ENCODE measurements around the gene OBSL1. TPM values are rescaled to one million over a fixed set of nuclear protein-coding genes. Genes with fewer than 3 reads are reported as not detected.
A peak's percentile ranks its signal among the peaks of the same experiment; 100 is the strongest.

The OBSL1 gene
- total and polyA plus RNA-seq, 4 donors, result 34.0 to 75.2 (median 64.0) TPM

DNA sequence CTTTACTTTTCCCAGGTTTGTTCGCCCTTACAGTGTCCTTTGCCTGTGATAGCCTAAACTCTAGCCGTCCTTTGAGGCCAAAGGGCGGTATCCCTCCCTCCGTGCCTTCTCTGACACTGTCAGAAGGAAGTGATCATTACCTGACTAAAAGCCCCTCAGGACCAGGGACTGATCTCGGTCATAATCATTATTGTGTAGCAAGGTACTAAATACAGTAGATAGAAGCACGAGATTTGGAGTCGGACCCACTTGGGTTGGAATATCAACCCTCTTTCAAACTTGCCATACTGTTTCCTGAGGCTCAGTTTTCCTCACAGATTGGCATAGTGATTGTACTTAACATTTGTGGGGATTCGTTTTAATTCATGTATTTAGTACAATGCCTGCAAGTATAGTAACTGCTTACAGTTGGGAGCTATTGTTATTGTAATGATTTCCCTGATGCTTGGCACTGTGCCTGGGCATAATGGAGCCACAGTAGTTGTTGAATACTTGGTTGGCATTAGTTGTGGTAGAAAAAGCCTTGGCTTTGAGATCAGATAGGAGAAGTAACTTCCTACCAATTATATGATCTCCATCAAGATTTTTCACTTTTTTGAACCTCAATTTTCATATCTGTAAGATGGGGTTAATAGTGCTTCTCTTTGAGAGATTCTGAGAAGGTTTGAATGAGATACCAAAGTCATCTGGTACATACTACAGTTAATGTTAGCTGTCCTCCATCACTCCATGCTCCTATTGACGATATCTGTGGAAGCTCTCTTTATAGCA, 27.2 kb upstream of the OBSL1 start:
- Histone ChIP-seq H3K9ac (ENCODE audit: insufficient read depth in 1 of 2, low read length in 2 of 2) (peak overlapping the region; percentile 78 to 99), H3K36me3 (ENCODE audit: control insufficient read depth in 4 of 4, insufficient read depth in 4 of 4, low read length in 4 of 4) (peaks cover 3 to 19% (median 13%) of the 10 kb centered on the region in 4 donors), H3K27me3 (ENCODE audit: control insufficient read depth in 3 of 3, insufficient read depth in 3 of 3, low read length in 2 of 3) (no peaks in the 10 kb centered on the region), H3K9me3 (ENCODE audit: control insufficient read depth in 4 of 4, insufficient read depth in 3 of 4, low read length in 3 of 4) (no peaks in the 10 kb centered on the region), H3K4me3 (peak overlapping the region; percentile 52), H3K27ac (ENCODE audit: low read depth in 1 of 2, low read length in 1 of 2) (peak overlapping the region; percentile 92 to 93), H3K4me1 (ENCODE audit: control insufficient read depth in 5 of 5, insufficient read depth in 5 of 5, low read length in 5 of 5) (peaks cover 0 to 32% (median 14%) of the 10 kb centered on the region in 5 donors)
- DNase-seq (no peak), ATAC-seq (ENCODE audit: insufficient read depth, low FRiP score) (no peak)
- TF ChIP-seq CTCF (IDR thresholded peaks at IDR 0.05; ENCODE audit: control extremely low read depth, extremely low read depth), result no peak
- 27 to 41% methylated on average over 9 of the region's 9 CpGs for WGBS, 2 donors

DNA sequence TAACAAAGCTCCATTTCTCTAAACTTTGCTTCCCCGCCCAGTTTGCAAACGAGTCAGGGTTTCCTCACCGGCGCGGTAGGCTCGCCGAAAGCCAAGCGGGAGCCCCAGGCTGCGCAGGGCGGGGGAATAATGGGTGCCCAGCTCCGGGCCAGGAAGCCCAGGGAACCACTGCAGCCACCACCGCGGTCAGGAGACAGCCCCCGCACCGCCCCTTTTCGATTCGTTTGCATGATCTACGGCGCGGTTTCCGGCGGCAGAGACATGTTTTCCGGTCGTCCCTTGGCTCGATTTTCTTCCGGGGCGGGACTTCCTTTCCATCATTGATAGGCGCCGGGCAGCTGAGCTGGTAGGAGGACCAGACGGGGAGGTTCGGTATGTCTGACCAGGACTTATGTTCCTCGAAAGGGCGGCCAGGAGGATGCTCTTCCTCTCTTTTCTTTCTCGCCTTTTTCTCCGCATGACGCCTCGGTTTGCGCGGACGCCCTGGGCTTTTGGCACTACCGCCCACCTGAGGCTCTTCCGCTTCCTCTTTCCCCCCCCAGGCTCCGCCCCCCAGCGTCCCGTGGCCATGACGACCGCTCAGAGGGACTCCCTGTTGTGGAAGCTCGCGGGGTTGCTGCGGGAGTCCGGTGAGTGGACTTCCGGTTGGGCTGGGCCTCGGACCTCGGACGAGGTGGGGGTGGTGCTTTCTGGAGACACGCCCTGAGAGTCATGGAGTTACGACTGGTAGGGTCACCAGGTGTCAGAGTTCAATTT, 26.4 kb upstream of the OBSL1 start, which contains the start of gene STK11IP:
Gene STK11IP, plus strand, starts transcription at position 306 of the 756 bp plus-strand sequence. Its CDS starts 263 bp downstream, at position 569.
- H3K27ac ChIP-seq (ENCODE audit: low read depth in 1 of 2, low read length in 1 of 2), result peak within 1 kb of the TSS; percentile 92 to 93
- peaks cover 0 to 37% (median 14%) of the 10 kb centered on the region in 5 donors for H3K4me1 ChIP-seq (ENCODE audit: control insufficient read depth in 5 of 5, insufficient read depth in 5 of 5, low read length in 5 of 5)
- H3K9me3 ChIP-seq (ENCODE audit: control insufficient read depth in 4 of 4, insufficient read depth in 3 of 4, low read length in 3 of 4), result no peaks in the 10 kb centered on the region
- DNase-seq, result peak; percentile 97 to 99 (median 98)
- no peak for TF ChIP-seq CTCF (IDR thresholded peaks at IDR 0.05; ENCODE audit: control extremely low read depth, extremely low read depth)
- H3K36me3 ChIP-seq (ENCODE audit: control insufficient read depth in 4 of 4, insufficient read depth in 4 of 4, low read length in 4 of 4), result peaks cover 3 to 18% (median 13%) of the 10 kb centered on the region in 4 donors
- 0% methylated on average over 54 to 57 of the region's 57 CpGs for WGBS, 2 donors
- peak within 1 kb of the TSS; percentile 52 for H3K4me3 ChIP-seq
- H3K9ac ChIP-seq (ENCODE audit: insufficient read depth in 1 of 2, low read length in 2 of 2), result peak within 1 kb of the TSS; percentile 83 to 99
- ATAC-seq (ENCODE audit: insufficient read depth, low FRiP score), result peak; percentile 97
- no peaks in the 10 kb centered on the region for H3K27me3 ChIP-seq (ENCODE audit: control insufficient read depth in 3 of 3, insufficient read depth in 3 of 3, low read length in 2 of 3)

DNA sequence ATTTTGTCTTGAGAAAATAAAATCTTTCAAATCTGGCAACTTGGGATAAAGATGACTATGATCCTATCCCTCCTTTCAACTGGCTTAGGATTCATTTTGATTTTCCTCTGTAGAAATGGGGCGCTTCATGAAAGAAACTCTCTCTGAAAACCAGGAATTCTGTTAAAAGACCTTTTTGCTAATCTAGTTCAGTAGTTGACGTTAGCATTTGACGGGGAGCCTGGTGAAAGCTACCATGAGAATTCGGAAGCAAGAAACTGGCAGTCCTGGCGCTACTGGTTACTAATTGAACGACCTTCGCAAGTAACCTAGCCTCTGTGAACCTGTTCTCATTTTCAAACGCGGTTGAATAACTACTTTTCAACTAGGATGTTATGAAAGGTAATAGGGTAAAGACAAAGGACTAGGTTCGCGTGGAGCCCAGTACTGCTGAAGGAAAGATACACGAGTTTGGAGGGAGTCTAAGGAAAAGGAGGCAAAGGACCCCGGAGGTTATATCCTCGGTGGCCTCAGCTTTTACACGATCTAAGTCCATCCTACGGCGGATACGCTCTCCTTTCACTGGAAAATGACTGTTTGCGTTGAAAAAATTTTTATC, 25.7 kb upstream of the OBSL1 start:
- no peak for TF ChIP-seq CTCF (IDR thresholded peaks at IDR 0.05; ENCODE audit: control extremely low read depth, extremely low read depth)
- ATAC-seq (ENCODE audit: insufficient read depth, low FRiP score) (no peak), DNase-seq (no peak)
- H3K9ac ChIP-seq (ENCODE audit: insufficient read depth in 1 of 2, low read length in 2 of 2), result peak overlapping the region; percentile 83 to 85
- H3K4me1 ChIP-seq (ENCODE audit: control insufficient read depth in 5 of 5, insufficient read depth in 5 of 5, low read length in 5 of 5), result peaks cover 0 to 42% (median 14%) of the 10 kb centered on the region in 5 donors
- peak overlapping the region; percentile 92 to 93 for H3K27ac ChIP-seq (ENCODE audit: low read depth in 1 of 2, low read length in 1 of 2)
- peaks cover 3 to 13% (median 10%) of the 10 kb centered on the region in 4 donors for H3K36me3 ChIP-seq (ENCODE audit: control insufficient read depth in 4 of 4, insufficient read depth in 4 of 4, low read length in 4 of 4)
- 14 to 16% methylated on average over 19 of the region's 19 CpGs for WGBS, 2 donors
- H3K4me3 ChIP-seq, result peak overlapping the region; percentile 52
- no peaks in the 10 kb centered on the region for H3K27me3 ChIP-seq (ENCODE audit: control insufficient read depth in 3 of 3, insufficient read depth in 3 of 3, low read length in 2 of 3)
- H3K9me3 ChIP-seq (ENCODE audit: control insufficient read depth in 4 of 4, insufficient read depth in 3 of 4, low read length in 3 of 4), result no peaks in the 10 kb centered on the region

Data from lung (tissue), 12 donors.